ENCODE data around the gene MLNR. TPM values are rescaled to one million over a fixed set of nuclear protein-coding genes. Genes with fewer than 3 reads are reported as not detected.

Gene MLNR, protein sequence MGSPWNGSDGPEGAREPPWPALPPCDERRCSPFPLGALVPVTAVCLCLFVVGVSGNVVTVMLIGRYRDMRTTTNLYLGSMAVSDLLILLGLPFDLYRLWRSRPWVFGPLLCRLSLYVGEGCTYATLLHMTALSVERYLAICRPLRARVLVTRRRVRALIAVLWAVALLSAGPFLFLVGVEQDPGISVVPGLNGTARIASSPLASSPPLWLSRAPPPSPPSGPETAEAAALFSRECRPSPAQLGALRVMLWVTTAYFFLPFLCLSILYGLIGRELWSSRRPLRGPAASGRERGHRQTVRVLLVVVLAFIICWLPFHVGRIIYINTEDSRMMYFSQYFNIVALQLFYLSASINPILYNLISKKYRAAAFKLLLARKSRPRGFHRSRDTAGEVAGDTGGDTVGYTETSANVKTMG
- under 1 TPM in 2 of 4 donors, not detected in 2; 0.10 to 0.27 TPM for polyA plus RNA-seq (ENCODE audit: insufficient read length in 4 of 4)

DNA sequence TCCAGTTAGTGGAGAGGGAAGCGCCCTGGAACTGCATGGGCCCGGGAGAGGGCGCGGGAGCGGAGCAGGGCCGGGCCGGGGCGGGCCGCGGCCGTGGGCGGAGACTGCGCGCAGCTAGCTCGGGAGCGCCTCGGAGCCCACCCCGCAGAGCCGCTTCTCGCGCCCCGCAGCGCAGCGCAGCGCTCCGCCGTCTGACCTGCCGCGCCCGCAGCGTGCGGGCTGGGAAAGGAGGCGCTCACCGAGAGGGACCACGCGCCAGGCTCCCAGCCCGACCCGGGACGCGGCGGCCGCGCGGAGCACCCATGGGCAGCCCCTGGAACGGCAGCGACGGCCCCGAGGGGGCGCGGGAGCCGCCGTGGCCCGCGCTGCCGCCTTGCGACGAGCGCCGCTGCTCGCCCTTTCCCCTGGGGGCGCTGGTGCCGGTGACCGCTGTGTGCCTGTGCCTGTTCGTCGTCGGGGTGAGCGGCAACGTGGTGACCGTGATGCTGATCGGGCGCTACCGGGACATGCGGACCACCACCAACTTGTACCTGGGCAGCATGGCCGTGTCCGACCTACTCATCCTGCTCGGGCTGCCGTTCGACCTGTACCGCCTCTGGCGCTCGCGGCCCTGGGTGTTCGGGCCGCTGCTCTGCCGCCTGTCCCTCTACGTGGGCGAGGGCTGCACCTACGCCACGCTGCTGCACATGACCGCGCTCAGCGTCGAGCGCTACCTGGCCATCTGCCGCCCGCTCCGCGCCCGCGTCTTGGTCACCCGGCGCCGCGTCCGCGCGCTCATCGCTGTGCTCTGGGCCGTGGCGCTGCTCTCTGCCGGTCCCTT, at the start of gene MLNR:
Gene MLNR, plus strand, starts transcription at position 303 of the 820 bp plus-strand sequence. Its CDS starts 0 bp downstream, at position 303.
- peak in 1 of 4 donors; percentile 23 for DNase-seq (ENCODE audit: low read depth in 4 of 4, low spot score in 3 of 4)

DNA sequence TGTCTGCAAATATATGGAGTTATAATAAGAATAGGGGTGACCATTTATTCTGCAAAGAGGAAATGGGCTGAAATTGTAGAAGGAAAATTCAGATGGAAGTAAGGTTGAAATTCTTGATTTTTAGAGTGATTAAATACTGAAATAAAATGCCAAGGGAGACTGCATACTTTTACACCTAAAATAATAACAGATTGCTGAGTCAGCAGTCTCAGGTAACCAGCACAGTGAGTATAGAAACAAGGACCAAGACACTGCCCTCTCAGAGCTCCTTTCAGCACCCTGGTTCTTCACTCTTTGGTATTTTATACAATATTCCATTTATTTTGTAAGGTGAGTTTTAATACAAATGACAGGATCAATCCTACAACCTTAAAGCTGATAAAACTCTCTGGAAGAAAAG, 48.8 kb upstream of the MLNR start:
- no peak for DNase-seq (ENCODE audit: low read depth in 4 of 4, low spot score in 3 of 4)

DNA sequence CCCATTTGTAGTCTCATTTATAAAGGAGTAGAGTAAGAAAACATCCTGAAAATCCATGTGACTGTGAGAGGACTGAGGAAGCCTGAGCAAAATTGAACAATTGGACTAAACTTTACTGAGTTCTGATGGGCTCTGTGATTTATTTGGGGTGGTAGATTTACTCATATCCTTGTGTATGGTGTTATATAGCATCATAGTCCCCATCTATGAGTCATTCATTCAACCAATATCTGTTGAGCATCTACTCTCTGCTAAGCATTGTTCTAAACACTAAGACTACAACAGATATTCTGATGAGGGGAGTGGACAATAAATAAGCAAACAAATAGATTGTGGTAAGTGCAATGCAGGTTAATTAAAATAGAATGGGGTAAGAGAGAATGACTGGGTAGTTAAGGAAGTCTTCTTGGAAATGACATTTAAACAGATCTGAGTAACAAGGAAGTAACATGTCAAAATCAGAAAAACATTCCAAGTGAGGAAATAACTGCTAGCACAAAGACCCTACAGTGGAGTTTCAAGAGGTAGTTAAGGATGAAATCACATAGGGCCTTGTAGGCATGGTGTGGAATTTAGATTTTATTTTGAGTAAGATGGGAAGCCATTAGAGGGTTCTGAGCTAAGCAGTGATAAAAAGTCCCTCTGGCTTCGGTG, 36.3 kb upstream of the MLNR start:
- DNase-seq (ENCODE audit: low read depth in 4 of 4, low spot score in 3 of 4) = no peak

DNA sequence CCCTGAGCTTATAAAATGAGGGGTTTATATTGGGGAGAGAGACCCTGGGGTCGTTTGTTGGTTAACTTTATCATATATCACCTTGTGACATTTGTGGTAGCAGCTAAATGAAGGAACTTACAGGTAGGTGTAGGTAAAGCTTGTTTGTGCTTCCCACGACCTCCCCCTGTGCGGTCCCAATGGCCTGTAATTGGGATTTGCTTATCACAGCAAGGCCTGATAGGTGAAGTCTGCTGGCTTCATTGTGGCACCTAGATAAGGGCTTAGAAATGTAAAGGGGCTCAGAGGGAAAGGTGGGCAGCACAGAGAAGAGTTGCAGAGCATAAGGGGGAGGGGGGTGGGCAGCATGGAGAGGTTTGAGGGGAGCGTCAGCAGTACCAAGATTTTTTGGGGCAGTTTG, 35.5 kb upstream of the MLNR start:
- no peak for DNase-seq (ENCODE audit: low read depth in 4 of 4, low spot score in 3 of 4)

DNA sequence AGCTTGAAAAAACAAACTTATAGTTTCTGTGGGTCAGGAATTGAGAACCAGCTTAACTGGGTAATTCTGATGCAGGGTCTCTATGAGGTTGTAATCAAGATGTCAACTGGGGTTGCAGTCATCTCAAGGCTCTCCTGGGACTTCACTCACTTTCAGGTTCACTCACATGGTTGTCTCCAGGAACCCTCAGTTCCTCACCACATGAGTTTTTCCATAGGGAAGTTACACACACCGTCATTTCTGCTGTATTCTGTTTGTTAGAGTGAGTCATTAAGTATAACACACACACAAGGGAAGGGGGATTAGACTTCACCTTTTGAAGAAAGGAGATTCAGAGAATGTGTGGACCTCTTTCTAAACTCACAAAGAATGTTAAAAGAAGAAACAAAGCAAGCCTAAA, 34.9 kb upstream of the MLNR start:
- no peak for DNase-seq (ENCODE audit: low read depth in 4 of 4, low spot score in 3 of 4)

DNA sequence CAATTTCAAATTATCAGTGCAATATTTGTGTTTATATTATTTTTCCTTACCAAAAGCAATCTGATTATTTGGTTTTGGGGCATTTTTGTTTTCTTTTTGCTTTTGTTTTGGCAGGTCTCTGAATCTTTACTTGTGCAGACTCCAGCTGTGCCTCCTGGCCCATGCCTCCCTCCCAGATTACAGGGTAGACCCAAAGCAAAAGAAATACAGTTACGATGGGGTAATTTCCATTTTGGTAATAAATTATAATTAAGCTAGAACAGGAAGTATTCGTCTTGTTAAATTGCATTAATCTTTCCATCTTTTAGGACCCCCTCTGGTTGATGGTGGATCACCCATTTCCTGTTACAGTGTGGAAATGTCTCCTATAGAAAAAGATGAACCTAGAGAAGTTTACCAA, 29.2 kb upstream of the MLNR start:
- no peak for DNase-seq (ENCODE audit: low read depth in 4 of 4, low spot score in 3 of 4)

DNA sequence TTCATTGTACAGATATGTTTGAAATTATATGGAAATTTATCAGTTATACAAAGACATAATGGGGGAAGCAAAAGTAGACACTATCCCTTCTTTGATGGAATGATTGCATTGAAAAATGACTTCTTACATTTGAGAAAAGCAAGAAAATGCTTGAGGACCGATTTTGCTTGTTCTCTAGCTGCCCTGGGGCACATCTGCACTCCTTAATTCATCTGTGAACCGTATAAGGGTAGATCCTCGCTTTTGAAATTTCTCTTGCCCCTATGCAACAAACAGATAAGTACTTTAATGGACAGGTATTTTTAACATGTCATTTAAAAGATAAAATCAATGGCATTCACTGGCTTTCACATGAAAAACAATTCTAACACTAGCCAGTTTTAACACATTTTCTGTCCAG, 13.5 kb upstream of the MLNR start:
- no peak for DNase-seq (ENCODE audit: low read depth in 4 of 4, low spot score in 3 of 4)

DNA sequence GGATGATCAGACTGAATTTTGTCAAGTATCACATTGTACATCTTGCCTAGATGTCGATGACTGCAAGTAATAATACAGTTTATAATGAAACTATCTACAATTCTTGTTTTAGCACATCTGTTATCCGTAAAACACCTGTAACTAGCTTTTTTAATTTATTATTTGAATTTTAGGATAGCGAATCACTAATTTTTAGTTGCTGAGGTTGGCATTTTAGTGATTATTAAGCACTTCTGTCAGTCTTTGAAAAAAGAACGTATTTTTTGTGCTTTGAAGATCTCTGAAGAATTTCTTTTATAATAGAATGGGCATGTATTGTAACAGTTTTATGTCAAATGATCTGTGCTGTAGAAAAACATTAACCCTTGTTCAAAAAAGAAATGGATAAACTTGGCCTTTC, 11.5 kb upstream of the MLNR start:
- no peak for DNase-seq (ENCODE audit: low read depth in 4 of 4, low spot score in 3 of 4)

DNA sequence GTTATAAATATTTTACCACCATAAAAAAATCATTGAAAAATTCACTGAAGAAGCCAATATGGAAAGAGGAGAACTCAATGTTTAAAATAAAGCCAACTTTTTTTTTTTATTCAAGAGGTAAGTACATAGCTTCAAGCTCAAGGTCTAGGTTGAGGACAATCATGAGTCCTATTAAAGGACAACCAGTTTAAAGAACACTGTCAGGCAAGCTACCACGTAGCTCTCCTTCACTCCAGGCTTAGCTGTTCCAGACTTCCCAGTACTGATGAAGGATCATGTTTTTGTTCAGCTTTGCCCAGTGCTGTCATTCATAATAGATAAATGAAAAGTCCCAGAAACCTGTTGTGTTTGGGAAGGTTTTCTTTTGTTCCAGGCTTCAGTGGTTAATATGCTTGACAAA, 10.0 kb upstream of the MLNR start:
- DNase-seq (ENCODE audit: low read depth in 4 of 4, low spot score in 3 of 4) = no peak

DNA sequence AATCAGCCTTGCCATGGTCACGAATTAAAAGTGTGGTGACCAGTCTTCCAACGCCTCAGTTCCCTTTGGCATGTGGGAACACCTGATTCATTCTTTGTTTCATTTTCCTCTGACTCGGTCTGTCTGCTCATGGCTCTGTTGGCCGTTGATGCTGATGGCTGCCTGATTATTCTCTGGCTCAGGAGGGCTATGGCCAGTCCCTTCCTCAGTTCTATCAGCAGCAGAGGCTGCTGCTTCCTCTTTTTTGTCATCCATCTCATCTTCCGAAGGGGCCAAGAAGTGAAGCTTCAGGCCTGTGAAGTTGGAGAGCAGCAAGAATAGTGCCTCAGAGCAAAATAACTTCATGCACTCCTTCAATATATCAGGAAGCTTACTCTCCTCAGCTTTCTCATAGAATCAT, 9.5 kb upstream of the MLNR start:
- DNase-seq (ENCODE audit: low read depth in 4 of 4, low spot score in 3 of 4) = no peak

DNA sequence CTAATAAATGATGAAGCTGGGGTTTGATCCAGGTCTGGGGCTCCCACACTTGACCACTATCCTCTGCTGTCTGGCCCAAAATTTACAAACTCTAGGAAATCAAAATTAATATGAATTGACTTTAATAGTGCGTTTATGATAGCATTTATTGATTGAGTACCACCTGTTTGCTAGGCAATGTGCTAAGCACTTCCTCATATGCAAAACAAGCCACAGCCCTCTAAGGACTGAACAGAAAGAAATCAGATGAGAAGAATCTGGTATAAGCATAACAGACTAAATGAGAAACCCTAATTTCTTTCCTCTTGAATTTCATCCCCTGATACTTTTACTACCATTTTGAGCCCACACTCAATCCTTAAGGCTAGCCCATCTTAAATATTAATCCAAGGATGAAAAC, 6.6 kb upstream of the MLNR start:
- DNase-seq (ENCODE audit: low read depth in 4 of 4, low spot score in 3 of 4) = no peak

DNA sequence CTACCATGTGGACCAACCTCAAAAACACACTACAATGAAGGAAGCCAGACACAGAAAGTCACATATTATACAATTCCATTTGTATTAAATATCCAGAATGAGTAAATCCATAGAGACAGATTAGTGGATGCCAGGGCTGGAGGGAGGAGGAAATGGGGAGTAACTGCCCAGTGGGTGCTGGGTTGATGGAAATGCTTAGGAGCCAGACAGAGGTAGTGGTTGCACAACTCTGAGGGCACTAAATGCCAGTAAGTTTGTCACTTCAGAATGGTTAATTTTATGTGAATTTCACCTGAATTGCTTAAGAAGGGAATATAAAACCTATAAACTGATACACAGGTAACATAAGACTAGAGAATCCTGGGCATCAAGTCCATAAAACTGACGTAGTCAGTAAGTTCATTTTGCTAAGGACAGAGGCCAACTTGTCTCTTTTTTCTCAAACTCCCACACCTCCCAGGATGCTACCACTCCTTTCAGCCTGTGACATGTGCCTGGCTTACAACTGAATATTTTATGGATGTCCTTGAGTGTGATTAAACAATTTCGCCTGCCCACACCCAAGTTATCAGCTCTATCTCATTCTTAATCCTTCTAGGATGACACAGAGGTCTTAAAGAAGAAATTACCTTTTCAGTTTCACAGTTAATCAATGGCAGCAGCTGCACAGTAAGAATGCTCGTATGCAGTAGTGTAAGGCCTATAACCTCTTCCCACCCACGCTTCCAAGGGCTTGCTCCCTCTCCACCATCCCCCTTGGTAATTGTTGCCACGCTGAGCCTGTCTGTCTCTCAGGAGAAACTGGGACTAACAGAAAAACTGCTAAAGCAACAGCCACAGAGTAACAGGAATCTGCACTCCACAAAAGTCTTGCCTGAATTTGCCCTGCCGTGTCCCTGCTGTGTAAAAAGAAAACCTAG, 5.9 kb upstream of the MLNR start:
- DNase-seq (ENCODE audit: low read depth in 4 of 4, low spot score in 3 of 4) = no peak

DNA sequence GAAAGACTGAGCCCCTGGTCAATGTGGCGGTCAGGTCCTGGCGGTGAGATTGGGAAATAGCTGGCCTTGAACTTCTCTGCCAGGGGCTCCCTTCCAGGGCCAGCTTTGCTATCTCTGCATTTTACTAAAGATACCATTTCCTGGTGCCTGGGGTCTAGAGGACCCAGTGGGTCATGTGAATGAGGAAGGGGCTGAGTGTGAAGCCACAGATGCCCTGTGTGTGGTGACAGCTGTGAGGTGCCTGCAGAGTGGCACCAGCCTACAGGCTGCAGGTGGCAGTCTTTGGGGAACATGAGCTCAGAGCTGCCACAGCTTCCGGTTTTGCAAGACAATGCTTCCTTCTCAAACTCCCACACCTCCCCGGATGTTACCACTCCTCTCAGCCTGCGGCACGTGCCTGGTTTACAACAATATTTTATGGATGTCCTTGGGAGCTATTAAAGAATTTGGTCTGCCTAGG, 5.2 kb upstream of the MLNR start:
- DNase-seq (ENCODE audit: low read depth in 4 of 4, low spot score in 3 of 4) = no peak

DNA sequence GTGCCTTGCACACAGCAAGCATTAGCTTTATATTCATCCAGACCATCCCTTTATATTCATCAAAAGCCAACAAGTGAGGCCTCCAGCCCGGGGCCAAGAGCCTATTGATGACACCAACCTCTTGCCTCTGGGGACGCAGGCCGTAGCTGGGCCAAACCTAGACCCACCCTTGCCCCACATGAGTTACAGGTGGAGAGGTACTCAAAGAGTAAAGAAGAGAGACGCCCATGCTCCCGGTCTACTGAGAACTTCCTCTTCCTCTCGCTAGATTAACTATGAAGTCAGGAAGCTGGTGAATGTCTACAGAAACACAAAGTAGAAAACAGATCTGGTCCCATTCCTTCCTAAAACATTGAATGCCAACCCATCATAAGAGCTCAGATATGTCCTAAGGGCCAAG, 3.8 kb upstream of the MLNR start:
- no peak for DNase-seq (ENCODE audit: low read depth in 4 of 4, low spot score in 3 of 4)

DNA sequence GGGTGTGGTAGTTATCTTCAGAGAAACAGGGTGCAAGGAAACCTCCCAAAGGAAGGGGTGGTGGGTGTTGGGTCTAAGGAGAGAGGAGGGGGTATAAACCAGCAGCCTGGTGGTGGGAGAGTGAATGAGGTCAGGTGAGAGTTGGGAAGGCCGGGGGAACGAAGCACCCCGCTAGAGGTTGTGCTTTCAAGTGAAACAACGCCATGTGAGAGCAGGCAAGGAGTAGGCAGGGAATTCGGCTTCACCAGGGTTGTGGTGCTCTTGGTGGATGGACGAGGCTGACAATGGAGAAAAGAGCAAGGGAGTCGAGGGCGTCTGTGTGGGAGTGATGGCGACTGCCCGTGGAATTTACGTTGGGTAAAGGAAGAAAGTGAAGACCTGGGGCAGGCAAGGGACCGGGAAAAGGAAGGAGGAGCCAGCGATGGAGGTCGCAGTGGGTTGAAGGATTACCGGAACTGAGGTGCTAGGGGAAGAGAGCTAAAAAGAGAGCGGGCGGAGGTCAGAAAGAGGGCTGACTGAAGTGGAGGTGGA, 2.1 kb upstream of the MLNR start:
- no peak for DNase-seq (ENCODE audit: low read depth in 4 of 4, low spot score in 3 of 4)

DNA sequence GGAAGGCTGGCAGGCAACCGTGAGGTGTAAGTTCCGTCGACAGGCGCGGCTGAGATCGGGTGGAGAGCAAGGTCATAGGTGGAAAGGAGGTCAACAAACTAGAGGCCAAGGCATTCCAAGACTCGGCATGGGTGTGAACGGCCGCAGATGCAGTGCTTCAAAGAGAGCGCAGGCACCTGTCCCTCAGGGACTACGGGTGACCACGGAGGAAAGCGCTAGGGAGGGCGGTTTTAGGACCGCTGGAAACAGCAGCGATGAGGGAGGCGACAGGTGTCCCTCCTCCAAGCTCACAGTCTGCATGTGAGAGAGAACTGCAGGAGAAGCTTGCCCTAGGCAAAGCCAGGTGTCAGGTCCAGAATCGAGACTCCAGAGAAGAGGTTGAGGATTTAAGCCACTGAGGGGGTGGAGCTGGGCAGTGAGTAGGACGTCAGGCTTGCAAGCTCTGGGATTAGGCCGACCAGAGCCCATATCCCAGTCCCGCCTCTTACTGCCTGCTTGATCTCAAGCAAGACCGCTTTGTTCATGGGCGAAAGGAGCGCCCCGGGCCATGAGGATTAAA, 1.6 kb upstream of the MLNR start:
- DNase-seq (ENCODE audit: low read depth in 4 of 4, low spot score in 3 of 4) = no peak

DNA sequence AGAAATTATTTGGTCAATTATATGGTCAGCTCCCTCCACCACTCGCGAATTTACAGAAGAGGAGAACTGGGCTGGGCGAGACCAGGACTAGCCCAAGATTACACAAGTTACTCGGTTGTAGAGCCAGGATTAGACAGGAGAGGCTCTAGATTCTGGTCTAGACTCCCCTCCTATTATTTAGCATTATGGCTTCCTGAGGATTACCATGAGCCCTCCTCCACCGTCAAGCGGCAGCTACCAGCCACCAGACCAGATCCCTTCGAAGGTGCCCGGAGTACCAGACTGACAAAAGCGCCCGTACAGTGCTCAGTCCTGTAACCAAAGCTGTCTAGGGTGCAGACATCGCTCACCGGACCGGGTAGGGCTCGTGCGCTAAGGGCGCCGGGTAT, 497 bp upstream of the MLNR start:
- DNase-seq (ENCODE audit: low read depth in 4 of 4, low spot score in 3 of 4) = peak in 1 of 4 donors; percentile 31

DNA sequence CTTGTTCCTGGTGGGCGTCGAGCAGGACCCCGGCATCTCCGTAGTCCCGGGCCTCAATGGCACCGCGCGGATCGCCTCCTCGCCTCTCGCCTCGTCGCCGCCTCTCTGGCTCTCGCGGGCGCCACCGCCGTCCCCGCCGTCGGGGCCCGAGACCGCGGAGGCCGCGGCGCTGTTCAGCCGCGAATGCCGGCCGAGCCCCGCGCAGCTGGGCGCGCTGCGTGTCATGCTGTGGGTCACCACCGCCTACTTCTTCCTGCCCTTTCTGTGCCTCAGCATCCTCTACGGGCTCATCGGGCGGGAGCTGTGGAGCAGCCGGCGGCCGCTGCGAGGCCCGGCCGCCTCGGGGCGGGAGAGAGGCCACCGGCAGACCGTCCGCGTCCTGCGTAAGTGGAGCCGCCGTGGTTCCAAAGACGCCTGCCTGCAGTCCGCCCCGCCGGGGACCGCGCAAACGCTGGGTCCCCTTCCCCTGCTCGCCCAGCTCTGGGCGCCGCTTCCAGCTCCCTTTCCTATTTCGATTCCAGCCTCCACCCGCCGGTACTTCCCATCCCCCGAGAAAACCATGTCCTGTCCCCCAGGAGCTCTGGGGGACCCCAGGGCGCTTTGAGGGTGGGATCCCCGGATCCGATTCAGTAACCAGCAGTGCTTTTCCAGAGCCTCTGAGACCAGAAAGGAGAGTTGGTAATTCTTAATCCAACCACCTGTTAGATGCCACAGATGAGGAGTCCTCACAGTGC, 885 bp downstream of the MLNR start:
- peak in 1 of 4 donors; percentile 10 for DNase-seq (ENCODE audit: low read depth in 4 of 4, low spot score in 3 of 4)

DNA sequence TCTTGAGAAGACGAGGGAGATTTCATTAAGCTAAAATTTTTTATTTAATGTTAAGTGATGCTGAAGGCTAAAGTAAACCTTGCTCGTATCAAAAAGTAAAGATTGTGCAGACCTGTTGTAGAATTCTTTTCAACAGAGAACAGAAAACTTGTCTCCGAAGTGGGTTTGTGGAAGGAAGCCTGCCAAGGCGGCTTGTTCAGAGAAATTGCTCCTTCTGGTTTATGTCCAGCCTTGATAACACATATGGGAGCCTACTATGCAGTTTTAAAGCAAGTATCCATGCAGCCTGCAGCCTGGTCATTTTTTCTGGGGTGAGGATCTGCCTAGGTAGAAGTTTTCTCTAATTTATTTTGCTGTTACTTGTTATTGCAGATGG, 1.4 kb downstream of the MLNR start:
- no peak for DNase-seq (ENCODE audit: low read depth in 4 of 4, low spot score in 3 of 4)
